Stomach (tissue), 9 donors: ENCODE measurements around the gene HERC4. TPM values are rescaled to one million over a fixed set of nuclear protein-coding genes. Genes with fewer than 3 reads are reported as not detected.
A peak's percentile ranks its signal among the peaks of the same experiment; 100 is the strongest.

Source experiments
- DNase-seq, 2 donors: peaks; one replicate each; pipeline versions ENCODE4 v3.0.0 to v3.0.0-alpha.2; 2013 to 2019
- H3K27ac ChIP-seq, 5 donors: fragments of 200-600 bp in 4 of 5; sonication (generic) in 4 of 5; one replicate each; pipeline ENCODE4 v1.5.1; 2013 to 2019; ENCODE audit warnings: mild to moderate bottlenecking in 1 of 5, moderate library complexity in 1 of 5
- H3K27me3 ChIP-seq, 3 donors: fragments of 200-600 bp; sonication (generic); one replicate each; pipeline ENCODE4 v1.5.1; 2017 to 2019; ENCODE audit warnings: mixed run types in 1 of 3
- H3K36me3 ChIP-seq, 4 donors: fragments of 200-600 bp; sonication (generic); 1 replicate in 3 of 4; 2 replicates in 1 of 4; pipeline ENCODE4 v1.5.1; 2016 to 2019
- H3K4me1 ChIP-seq, 4 donors: fragments of 200-600 bp; sonication (generic); one replicate each; pipeline ENCODE4 v1.5.1; 2016 to 2019
- H3K4me3 ChIP-seq, 4 donors: fragments of 200-600 bp; sonication (generic) in 3 of 4; one replicate each; pipeline ENCODE4 v1.5.1; 2016 to 2019; ENCODE audit warnings: mild to moderate bottlenecking in 1 of 4
- H3K9me3 ChIP-seq, 4 donors: fragments of 200-600 bp; sonication (generic); one replicate each; pipeline ENCODE4 v1.5.1; 2016 to 2019
- CTCF ChIP-seq, 7 experiments: fragments of 450-650 bp in 4 of 7; fragments of 200-600 bp in 3 of 7; sonication (generic) in 3 of 7; IDR thresholded peaks; one replicate each; pipeline ENCODE4 v1.5.1; 2016 to 2019; ENCODE audit warnings: antibody characterized with exemption in 7 of 7, control low read depth in 2 of 7, mild to moderate bottlenecking in 1 of 7
- EP300 ChIP-seq: sonication (generic); formaldehyde crosslinking; IDR thresholded peaks from one replicate; pipeline ENCODE4 v1.6.1; 2017; ENCODE audit warnings: antibody characterized with exemption
- POLR2A ChIP-seq, 4 donors: fragments of 450-650 bp; IDR thresholded peaks; one replicate each; pipeline ENCODE4 v1.6.1; 2016; ENCODE audit warnings: antibody characterized with exemption in 4 of 4, control low read depth in 2 of 4, mild to moderate bottlenecking in 1 of 4, moderate library complexity in 1 of 4
- POLR2AphosphoS5 ChIP-seq, 3 donors: sonication (generic); formaldehyde crosslinking; IDR thresholded peaks; one replicate each; pipeline ENCODE4 v1.6.1; 2016; ENCODE audit warnings: antibody characterized with exemption in 3 of 3
- WGBS, 5 donors: extraction: QIAGEN DNeasy Blood & Tissue Kit in 3 of 5; methylation state at CpG; one replicate each; pipeline versions ENCODE4 v1.1.5 to v1.1.7; 2013 to 2018; 5-methylcytosine and 5-hydroxymethylcytosine counted together
- intact Hi-C: fragments of 100-400 bp; cut with DNase I; formaldehyde crosslinking; loops from one replicate; pipeline ENCODE4 v1.15.1; 2023; ENCODE audit warnings: low total_unique reads
- polyA plus RNA-seq, 3 donors: library from polyadenylated mRNA; stranded (reverse); fragments of 200-250 nt; gene quantifications; one replicate each; pipeline ENCODE4 v1.2.3, GENCODE V29; 2013
- total RNA-seq, 5 donors: library from RNA; depleted of rRNA; stranded (reverse); fragments of >200 nt; gene quantifications; one replicate each; pipeline versions ENCODE4 v1.1.0 to v1.2.3, GENCODE V29; 2014 to 2016
- donor health status: healthy with polysubstance abuse.
- donor health status: Bipolar disorder and iron deficiency.
- donor health status: healthy.

The HERC4 gene
- total and polyA plus RNA-seq, 8 donors: 5.8 to 116 (median 14.4) TPM

- intact Hi-C loops: no loop called here
- no peak overlapping the region for H3K4me3 ChIP-seq
- no peaks in the 10 kb centered on the region for H3K36me3 ChIP-seq
- 73 to 82% (median 81%) methylated on average over 15 of the region's 15 CpGs for WGBS, 5 donors
- peaks cover 0 to 4% (median 0%) of the 10 kb centered on the region in 4 donors for H3K4me1 ChIP-seq
- H3K27ac ChIP-seq: peak overlapping the region in 1 of 5 donors; percentile 36
- no peaks in the 10 kb centered on the region for H3K9me3 ChIP-seq
- DNase-seq: no peak
- H3K27me3 ChIP-seq: no peaks in the 10 kb centered on the region
- no peak for TF ChIP-seq POLR2AphosphoS5 (IDR thresholded peaks at IDR 0.05)
- TF ChIP-seq EP300: no peak
- no peak for TF ChIP-seq POLR2A (IDR thresholded peaks at IDR 0.05)
- no peak for TF ChIP-seq CTCF (IDR thresholded peaks at IDR 0.05)
Measured at GRCh38 chr10:68121020-68121743, 46.1 kb upstream of the HERC4 start.

- WGBS, 5 donors: 77 to 84% (median 81%) methylated on average over 3 of the region's 3 CpGs
- H3K9me3 ChIP-seq: no peaks in the 10 kb centered on the region
- no peaks in the 10 kb centered on the region for H3K36me3 ChIP-seq
- H3K27me3 ChIP-seq: no peaks in the 10 kb centered on the region
- no peak for DNase-seq
- no peak overlapping the region for H3K27ac ChIP-seq
- no peak for TF ChIP-seq CTCF (IDR thresholded peaks at IDR 0.05)
- no peak for TF ChIP-seq EP300
- no peak for TF ChIP-seq POLR2A (IDR thresholded peaks at IDR 0.05)
- TF ChIP-seq POLR2AphosphoS5 (IDR thresholded peaks at IDR 0.05): no peak
- no peaks in the 10 kb centered on the region for H3K4me1 ChIP-seq
- intact Hi-C loops: no loop called here
- no peak overlapping the region for H3K4me3 ChIP-seq
Measured at GRCh38 chr10:68118657-68119056, 43.6 kb upstream of the HERC4 start.

GRCh38 chr10:68112837-68113236 is 37.8 kb upstream of the HERC4 start:
- no peaks in the 10 kb centered on the region for H3K36me3 ChIP-seq
- H3K27ac ChIP-seq: no peak overlapping the region
- no peak for DNase-seq
- peaks cover 0 to 14% (median 1%) of the 10 kb centered on the region in 4 donors for H3K4me1 ChIP-seq
- intact Hi-C loops: no loop called here
- H3K9me3 ChIP-seq: no peaks in the 10 kb centered on the region
- WGBS, 5 donors: 94 to 100% (median 97%) methylated on average over 1 of the region's 1 CpG
- no peaks in the 10 kb centered on the region for H3K27me3 ChIP-seq
- TF ChIP-seq EP300: no peak
- no peak for TF ChIP-seq CTCF (IDR thresholded peaks at IDR 0.05)
- no peak for TF ChIP-seq POLR2A (IDR thresholded peaks at IDR 0.05)
- no peak for TF ChIP-seq POLR2AphosphoS5 (IDR thresholded peaks at IDR 0.05)
- no peak overlapping the region for H3K4me3 ChIP-seq

- no peak for TF ChIP-seq EP300
- TF ChIP-seq POLR2A (IDR thresholded peaks at IDR 0.05): no peak
- no peak for TF ChIP-seq CTCF (IDR thresholded peaks at IDR 0.05)
- no peak for TF ChIP-seq POLR2AphosphoS5 (IDR thresholded peaks at IDR 0.05)
Measured at GRCh38 chr10:68111584-68111983, 36.5 kb upstream of the HERC4 start.

More at GRCh38 chr10:68111584-68111983, 36.5 kb upstream of the HERC4 start:
- no peaks in the 10 kb centered on the region for H3K9me3 ChIP-seq
- no peaks in the 10 kb centered on the region for H3K27me3 ChIP-seq
- H3K4me1 ChIP-seq: peaks cover 0 to 17% (median 4%) of the 10 kb centered on the region in 4 donors
- intact Hi-C loops: no loop called here
- no peak for DNase-seq
- no peak overlapping the region for H3K4me3 ChIP-seq
- WGBS, 5 donors: 68 to 100% (median 90%) methylated on average over 2 of the region's 2 CpGs
- H3K27ac ChIP-seq: no peak overlapping the region
- no peaks in the 10 kb centered on the region for H3K36me3 ChIP-seq
